ENCODE results near the gene KIF4B.

The KIF4B gene

DNA sequence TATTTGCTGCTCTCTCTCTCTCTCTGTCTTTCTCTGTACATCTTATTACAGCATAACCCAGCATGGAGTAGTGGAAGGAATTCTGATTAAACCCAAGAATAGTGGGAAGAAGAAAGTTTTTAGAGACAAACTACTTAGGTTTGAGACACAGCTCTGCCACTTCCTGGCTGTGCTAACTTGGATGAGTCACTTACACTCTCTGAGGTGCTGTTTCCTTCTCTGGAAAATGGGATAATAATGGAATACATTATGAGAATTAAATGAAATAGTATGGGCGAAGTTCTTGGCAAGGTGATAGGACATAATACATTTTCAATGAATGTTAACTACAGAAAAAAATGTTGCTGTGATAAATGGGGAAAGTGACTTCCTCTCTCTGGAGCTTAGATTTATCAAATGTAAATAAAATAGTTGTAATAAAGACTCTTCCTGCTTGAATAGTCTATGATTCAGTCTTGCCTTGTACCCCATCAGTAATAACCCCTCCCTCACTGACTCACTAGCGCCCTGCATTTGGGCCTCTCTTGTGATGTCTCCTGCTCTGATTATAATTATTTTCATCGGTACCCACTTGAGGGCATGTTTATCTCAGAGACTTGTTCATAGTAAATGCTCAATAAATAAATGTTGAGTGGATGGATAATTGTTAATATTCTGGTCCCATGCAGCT lies 27.6 kb downstream of the KIF4B start:
- DNase-seq (ENCODE audit: low spot score), result no peak
- in situ Hi-C loops (cut with MboI; ENCODE audit: low sequenced_read_pairs, unreplicated experiment), result no loop called here
- TF ChIP-seq, protein P1, sequence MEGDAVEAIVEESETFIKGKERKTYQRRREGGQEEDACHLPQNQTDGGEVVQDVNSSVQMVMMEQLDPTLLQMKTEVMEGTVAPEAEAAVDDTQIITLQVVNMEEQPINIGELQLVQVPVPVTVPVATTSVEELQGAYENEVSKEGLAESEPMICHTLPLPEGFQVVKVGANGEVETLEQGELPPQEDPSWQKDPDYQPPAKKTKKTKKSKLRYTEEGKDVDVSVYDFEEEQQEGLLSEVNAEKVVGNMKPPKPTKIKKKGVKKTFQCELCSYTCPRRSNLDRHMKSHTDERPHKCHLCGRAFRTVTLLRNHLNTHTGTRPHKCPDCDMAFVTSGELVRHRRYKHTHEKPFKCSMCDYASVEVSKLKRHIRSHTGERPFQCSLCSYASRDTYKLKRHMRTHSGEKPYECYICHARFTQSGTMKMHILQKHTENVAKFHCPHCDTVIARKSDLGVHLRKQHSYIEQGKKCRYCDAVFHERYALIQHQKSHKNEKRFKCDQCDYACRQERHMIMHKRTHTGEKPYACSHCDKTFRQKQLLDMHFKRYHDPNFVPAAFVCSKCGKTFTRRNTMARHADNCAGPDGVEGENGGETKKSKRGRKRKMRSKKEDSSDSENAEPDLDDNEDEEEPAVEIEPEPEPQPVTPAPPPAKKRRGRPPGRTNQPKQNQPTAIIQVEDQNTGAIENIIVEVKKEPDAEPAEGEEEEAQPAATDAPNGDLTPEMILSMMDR (IDR thresholded peaks at IDR 0.05; ENCODE audit: borderline replicate concordance, control extremely low read depth, extremely low read depth, insufficient read depth, missing control alignments), result no peak

DNA sequence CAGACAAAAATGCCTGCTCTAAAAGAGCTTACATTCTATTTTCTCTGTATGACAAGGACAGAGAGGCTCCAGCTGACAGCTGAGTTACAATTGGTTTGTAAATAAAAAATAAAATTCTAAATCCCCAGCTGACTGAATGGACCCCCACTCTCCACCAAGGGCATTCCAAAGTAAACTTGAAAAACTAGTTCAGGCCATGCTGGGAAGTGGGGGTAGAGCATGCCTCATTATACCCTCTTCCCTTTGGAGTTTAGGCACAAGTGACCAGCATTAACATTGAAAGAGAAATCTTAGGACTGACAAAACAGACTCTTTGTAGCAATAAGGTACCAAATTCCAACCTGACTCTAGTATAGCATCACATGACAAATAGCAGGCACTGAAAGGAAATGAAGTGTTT lies 31.0 kb downstream of the KIF4B start:
- TF ChIP-seq, protein P1 (IDR thresholded peaks at IDR 0.05; ENCODE audit: borderline replicate concordance, control extremely low read depth, extremely low read depth, insufficient read depth, missing control alignments), result no peak
- no peak for DNase-seq (ENCODE audit: low spot score)
- in situ Hi-C loops (cut with MboI; ENCODE audit: low sequenced_read_pairs, unreplicated experiment), result no loop called here

DNA sequence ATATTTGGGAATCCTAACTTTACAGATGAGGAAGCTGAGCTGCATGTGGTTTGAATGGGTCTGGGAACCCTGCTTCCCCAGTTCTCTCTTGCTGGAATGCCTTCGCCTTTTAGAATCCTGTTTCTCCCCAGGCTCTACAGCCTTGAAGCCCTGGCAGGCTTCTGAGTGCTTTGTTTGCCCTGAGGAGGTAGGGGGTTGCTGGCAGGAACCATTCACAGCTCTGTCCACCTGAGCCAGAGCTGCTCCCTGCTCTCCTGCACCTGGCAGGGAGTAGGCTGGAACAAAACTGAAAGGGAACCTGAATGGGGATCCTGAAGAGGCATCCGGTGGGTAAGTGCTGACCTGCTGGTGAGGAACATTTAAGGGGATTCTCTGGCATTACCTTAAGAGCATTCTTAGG lies 33.0 kb downstream of the KIF4B start:
- no peak for DNase-seq (ENCODE audit: low spot score)
- TF ChIP-seq, protein P1 (IDR thresholded peaks at IDR 0.05; ENCODE audit: borderline replicate concordance, control extremely low read depth, extremely low read depth, insufficient read depth, missing control alignments), result no peak
- in situ Hi-C loops (cut with MboI; ENCODE audit: low sequenced_read_pairs, unreplicated experiment), result no loop called here

DNA sequence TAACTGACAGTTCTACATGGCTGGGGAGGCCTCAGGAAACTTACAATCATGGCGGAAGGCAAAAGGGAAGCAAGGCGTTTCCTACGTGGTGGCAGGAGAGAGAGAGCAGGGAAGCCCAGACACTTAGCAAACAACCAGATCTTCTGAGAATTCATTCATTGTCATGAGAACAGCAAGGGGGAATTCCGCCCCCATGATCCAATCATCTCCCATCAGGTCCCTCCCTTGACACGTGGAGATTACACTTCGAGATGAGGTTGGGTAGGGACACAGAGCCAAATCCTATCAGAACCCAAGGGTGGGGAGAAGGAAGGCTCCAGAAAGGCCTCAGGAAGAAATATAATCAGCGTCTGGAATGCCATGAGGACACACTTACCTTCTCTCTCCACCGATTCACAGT lies 34.3 kb downstream of the KIF4B start:
- in situ Hi-C loops (cut with MboI; ENCODE audit: low sequenced_read_pairs, unreplicated experiment), result no loop called here
- no peak for DNase-seq (ENCODE audit: low spot score)
- TF ChIP-seq, protein P1 (IDR thresholded peaks at IDR 0.05; ENCODE audit: borderline replicate concordance, control extremely low read depth, extremely low read depth, insufficient read depth, missing control alignments), result no peak

DNA sequence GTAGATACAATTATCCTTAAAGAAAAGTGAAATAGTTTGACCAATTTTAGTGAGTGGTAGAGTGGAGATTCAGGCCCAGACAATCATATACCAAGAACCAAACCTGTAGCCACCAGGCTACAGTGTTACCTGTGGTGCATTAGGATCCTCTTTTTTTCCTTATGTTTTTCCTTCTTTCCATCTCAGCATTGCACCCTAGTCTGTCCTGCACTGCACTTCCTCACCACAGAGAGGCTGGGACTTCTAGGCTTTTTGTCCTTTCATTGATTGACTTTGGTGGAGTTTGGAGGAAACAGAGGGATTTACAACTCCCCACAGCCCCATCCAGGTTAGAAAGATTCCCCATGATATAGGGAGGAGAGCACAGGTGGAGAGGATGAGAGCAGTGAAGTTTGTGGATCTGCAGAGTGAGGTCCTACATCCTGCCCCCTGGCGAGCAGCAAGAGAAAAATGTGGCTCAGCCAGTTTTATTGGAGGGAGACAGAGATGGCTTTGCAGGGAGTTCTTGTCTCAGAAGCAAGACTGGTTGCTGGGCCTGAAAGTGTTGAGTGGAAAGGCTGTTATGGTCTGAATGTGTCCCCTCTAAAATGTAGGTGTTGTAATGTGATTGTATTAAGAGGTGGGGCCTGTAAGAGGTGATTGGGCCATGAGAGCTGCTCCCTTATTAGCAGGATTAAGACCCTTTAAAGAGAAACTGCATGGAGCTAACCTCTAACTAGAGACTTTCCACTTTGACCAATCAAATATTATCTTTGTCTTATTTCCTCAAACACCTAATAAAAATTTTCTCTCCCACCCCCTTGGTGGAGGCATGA lies 36.2 kb downstream of the KIF4B start:
- no peak for DNase-seq (ENCODE audit: low spot score)
- TF ChIP-seq, protein P1 (IDR thresholded peaks at IDR 0.05; ENCODE audit: borderline replicate concordance, control extremely low read depth, extremely low read depth, insufficient read depth, missing control alignments), result peak; percentile 14
- in situ Hi-C loops (cut with MboI; ENCODE audit: low sequenced_read_pairs, unreplicated experiment), result no loop called here

DNA sequence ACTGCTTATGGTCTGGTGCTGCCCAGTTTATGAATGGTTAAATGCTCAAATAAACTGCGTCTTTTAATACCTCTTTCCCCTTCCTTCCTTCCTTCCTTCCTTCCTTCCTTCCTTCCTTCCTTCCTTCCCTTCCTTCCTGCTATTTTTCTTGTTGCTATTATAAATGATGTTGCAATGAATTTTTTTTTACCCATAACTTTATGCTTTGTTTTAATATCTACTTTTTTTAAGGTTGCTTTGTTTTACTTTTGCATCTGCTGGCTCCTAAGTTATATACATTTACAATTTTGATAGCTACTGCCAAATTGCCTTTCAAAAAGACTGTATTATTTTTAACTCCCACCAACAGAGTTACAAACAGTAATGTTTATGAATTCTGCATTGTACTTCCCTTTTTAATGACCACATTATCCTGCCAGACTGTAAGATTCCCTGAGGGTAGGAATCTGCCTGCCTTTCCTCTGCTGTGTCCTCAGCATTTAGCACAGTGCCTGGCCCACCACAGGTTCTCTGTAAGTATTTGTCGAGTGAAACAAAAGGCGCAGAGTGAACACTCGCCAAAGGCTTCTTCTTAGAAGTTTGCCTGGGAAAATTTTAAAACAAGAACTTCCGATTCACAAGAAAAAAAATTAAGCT lies 36.9 kb downstream of the KIF4B start:
- TF ChIP-seq, protein P1 (IDR thresholded peaks at IDR 0.05; ENCODE audit: borderline replicate concordance, control extremely low read depth, extremely low read depth, insufficient read depth, missing control alignments), result no peak
- DNase-seq (ENCODE audit: low spot score), result no peak
- in situ Hi-C loops (cut with MboI; ENCODE audit: low sequenced_read_pairs, unreplicated experiment), result no loop called here
